Activated CD4-positive, CD25-positive, alpha-beta regulatory T cell treated with anti-CD3 and anti-CD28 coated beads, Interleukin-2, amount 50 U/mL, for 24 hours (primary cell): ENCODE measurements around the gene SLC3A2.
"Not testable (repeated sequence)": the region's sequence is repeated elsewhere in the genome, so short reads cannot be mapped to it uniquely, and the experiment has no call there.

Source experiments
- ATAC-seq, 2 donors: fragments of 150-1000 bp; cut with Tn5 transposase; one replicate each; pipeline ENCODE4 v1.10.0; 2021; ENCODE audit warnings: mild to moderate bottlenecking in 1 of 2, moderate library complexity in 1 of 2

Gene SLC3A2

GRCh38 chr11:62931499-62932278 lies 51.0 kb downstream of the SLC3A2 start:
- no peak for ATAC-seq

GRCh38 chr11:62933285-62933684 lies 52.6 kb downstream of the SLC3A2 start:
- ATAC-seq, result no peak

GRCh38 chr11:62933750-62934495 lies 53.2 kb downstream of the SLC3A2 start:
- ATAC-seq, result no peak

GRCh38 chr11:62934496-62934785 lies 53.7 kb downstream of the SLC3A2 start:
- ATAC-seq, result no peak

- not testable (repeated sequence) for ATAC-seq
Measured at GRCh38 chr11:62937528-62937927, 56.8 kb downstream of the SLC3A2 start.
